Natural killer cell (primary cell): ENCODE measurements around the gene ATP1B4. TPM values are rescaled to one million over a fixed set of nuclear protein-coding genes. Genes with fewer than 3 reads are reported as not detected.

ENCODE experiments used
- ATAC-seq, 3 donors: fragments of 150-1000 bp in 2 of 3; fragments of 200-7000 bp in 1 of 3; cut with Tn5 transposase; 1 replicate in 1 of 3; 2 replicates in 2 of 3; pipeline ENCODE4 v1.10.0; 2021; ENCODE audit warnings: mild to moderate bottlenecking in 2 of 3, moderate library complexity in 2 of 3
- DNase-seq, 2 donors: peaks; one replicate each; pipeline versions ENCODE4 v3.0.0 to v3.0.0-alpha.2; 2013 to 2021; ENCODE audit warnings: mixed read lengths in 1 of 2
- H3K27ac ChIP-seq: one replicate; pipeline ENCODE4 v1.5.1; 2013; ENCODE audit warnings: mild to moderate bottlenecking, low read length
- H3K27me3 ChIP-seq: one replicate; pipeline ENCODE4 v1.6.1; 2013; ENCODE audit warnings: low read length; ENCODE audit not compliant: control insufficient read depth, insufficient read depth
- H3K36me3 ChIP-seq: one replicate; pipeline ENCODE4 v1.6.1; 2013; ENCODE audit warnings: low read length; ENCODE audit not compliant: control insufficient read depth, insufficient read depth
- H3K4me1 ChIP-seq: one replicate; pipeline ENCODE4 v1.6.1; 2013; ENCODE audit warnings: low read length; ENCODE audit not compliant: control insufficient read depth, insufficient read depth
- H3K4me3 ChIP-seq: one replicate; pipeline ENCODE4 v1.5.1; 2013; ENCODE audit warnings: low read length
- H3K9me3 ChIP-seq: one replicate; pipeline ENCODE4 v1.6.1; 2013; ENCODE audit warnings: low read length; ENCODE audit not compliant: control insufficient read depth, insufficient read depth
- H3K27ac Mint-ChIP-seq, 2 donors: one replicate each; pipeline ENCODE4 v1.8.0; 2022; ENCODE audit warnings: mild to moderate bottlenecking in 2 of 2, mixed read lengths in 2 of 2, moderate library complexity in 1 of 2
- H3K27me3 Mint-ChIP-seq, 2 donors: one replicate each; pipeline ENCODE4 v1.8.0; 2022; ENCODE audit warnings: low read depth in 2 of 2, mixed read lengths in 2 of 2
- H3K36me3 Mint-ChIP-seq: one replicate; pipeline ENCODE4 v1.8.0; 2022; ENCODE audit warnings: mixed read lengths
- H3K4me1 Mint-ChIP-seq, 2 donors: one replicate each; pipeline ENCODE4 v1.8.0; 2022; ENCODE audit warnings: mixed read lengths in 2 of 2
- H3K4me3 Mint-ChIP-seq: one replicate; pipeline ENCODE4 v1.8.0; 2022; ENCODE audit warnings: mild to moderate bottlenecking, moderate library complexity, mixed read lengths
- H3K9me3 Mint-ChIP-seq, 2 donors: one replicate each; pipeline ENCODE4 v1.8.0; 2022; ENCODE audit warnings: mixed read lengths in 2 of 2
- WGBS: methylation state at CpG from one replicate; pipeline ENCODE4 v1.1.7; 2013; ENCODE audit warnings: missing lambda C conversion rate; ENCODE audit not compliant: insufficient coverage; 5-methylcytosine and 5-hydroxymethylcytosine counted together
- intact Hi-C: fragments of 100-400 bp; cut with micrococcal nuclease; formaldehyde crosslinking; loops from one replicate; pipeline ENCODE4 v1.14.2; 2022
- total RNA-seq, 4 donors: library from RNA; stranded (reverse); fragments of 120-200 nt in 1 of 4; gene quantifications; one replicate each; pipeline versions ENCODE4 v1.2.3 to v1.2.4, GENCODE V29; 2013 to 2022
- TF ChIP-seq, protein P1 (sequence below): fragments of 200-600 bp; IDR thresholded peaks from one replicate; pipeline ENCODE4 v1.8.0; 2022; ENCODE audit warnings: antibody characterized with exemption

Gene ATP1B4
- total RNA-seq = not detected
- not detected for total RNA-seq (2013)

DNA sequence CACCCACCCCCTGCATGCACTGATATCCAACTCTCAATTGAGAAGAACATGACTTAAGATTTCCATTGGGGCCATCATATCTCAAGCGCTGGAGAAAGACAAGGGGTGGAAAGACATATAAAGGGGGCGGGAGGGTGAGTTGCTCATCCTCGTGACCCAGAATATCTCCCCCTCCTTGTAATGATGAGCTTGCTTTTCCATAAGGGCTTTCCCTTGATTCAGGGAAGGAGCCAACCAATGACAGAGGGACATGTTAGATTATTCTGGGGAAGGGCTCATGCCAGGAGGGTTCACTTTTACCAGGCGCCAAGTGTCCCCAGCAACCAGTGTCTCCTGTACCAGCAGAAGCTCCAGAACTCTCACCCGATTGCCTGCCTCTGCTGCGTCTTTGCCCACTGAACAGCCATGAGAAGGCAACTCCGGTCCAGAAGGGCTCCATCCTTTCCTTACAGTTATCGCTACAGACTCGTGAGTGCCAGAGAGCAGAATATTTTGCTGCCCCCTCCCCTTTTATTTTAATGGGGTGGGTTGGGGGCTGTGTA lies at the start of gene ATP1B4:
Gene ATP1B4, plus strand, starts transcription at position 326 of the 542 bp plus-strand sequence. Its CDS starts 80 bp downstream, at position 406.
- no peaks in the 10 kb centered on the region for H3K36me3 Mint-ChIP-seq
- intact Hi-C loops = loop anchor here (10.0 kb wide), 1 partner anchor 113 kb away; no protein-coding TSS in a partner anchor
- peaks cover 0 to 29% of the 10 kb centered on the region in 2 donors for H3K27me3 Mint-ChIP-seq
- 91% methylated on average over 7 of the region's 9 CpGs for WGBS
- Histone ChIP-seq H3K9me3 (no peaks in the 10 kb centered on the region), H3K27me3 (no peaks in the 10 kb centered on the region), H3K36me3 (no peaks in the 10 kb centered on the region), H3K27ac (no peak within 1 kb of the TSS), H3K4me1 (no peaks in the 10 kb centered on the region), H3K4me3 (no peak within 1 kb of the TSS)
- H3K4me3 Mint-ChIP-seq = no peak within 1 kb of the TSS
- no peak for DNase-seq
- no peak within 1 kb of the TSS for H3K27ac Mint-ChIP-seq
- no peaks in the 10 kb centered on the region for H3K9me3 Mint-ChIP-seq
- no peak for ATAC-seq
- TF ChIP-seq, protein P1, sequence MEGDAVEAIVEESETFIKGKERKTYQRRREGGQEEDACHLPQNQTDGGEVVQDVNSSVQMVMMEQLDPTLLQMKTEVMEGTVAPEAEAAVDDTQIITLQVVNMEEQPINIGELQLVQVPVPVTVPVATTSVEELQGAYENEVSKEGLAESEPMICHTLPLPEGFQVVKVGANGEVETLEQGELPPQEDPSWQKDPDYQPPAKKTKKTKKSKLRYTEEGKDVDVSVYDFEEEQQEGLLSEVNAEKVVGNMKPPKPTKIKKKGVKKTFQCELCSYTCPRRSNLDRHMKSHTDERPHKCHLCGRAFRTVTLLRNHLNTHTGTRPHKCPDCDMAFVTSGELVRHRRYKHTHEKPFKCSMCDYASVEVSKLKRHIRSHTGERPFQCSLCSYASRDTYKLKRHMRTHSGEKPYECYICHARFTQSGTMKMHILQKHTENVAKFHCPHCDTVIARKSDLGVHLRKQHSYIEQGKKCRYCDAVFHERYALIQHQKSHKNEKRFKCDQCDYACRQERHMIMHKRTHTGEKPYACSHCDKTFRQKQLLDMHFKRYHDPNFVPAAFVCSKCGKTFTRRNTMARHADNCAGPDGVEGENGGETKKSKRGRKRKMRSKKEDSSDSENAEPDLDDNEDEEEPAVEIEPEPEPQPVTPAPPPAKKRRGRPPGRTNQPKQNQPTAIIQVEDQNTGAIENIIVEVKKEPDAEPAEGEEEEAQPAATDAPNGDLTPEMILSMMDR = no peak
- H3K4me1 Mint-ChIP-seq = no peaks in the 10 kb centered on the region

GRCh38 chrX:120315776-120316175 lies 46.1 kb upstream of the ATP1B4 start:
- TF ChIP-seq, protein P1 = no peak
- no peak overlapping the region for H3K4me3 Mint-ChIP-seq
- intact Hi-C loops = no loop called here
- H3K9me3 Mint-ChIP-seq = no peaks in the 10 kb centered on the region
- peaks cover 6% of the 10 kb centered on the region for H3K4me1 ChIP-seq
- peaks cover 15 to 53% of the 10 kb centered on the region in 2 donors for H3K27me3 Mint-ChIP-seq
- no peak overlapping the region for H3K4me3 ChIP-seq
- ATAC-seq (no peak), DNase-seq (no peak)
- peaks cover 0 to 6% of the 10 kb centered on the region in 2 donors for H3K4me1 Mint-ChIP-seq
- no peaks in the 10 kb centered on the region for H3K36me3 ChIP-seq
- H3K27me3 ChIP-seq = peaks cover 6% of the 10 kb centered on the region
- no peak overlapping the region for H3K27ac Mint-ChIP-seq
- no peaks in the 10 kb centered on the region for H3K36me3 Mint-ChIP-seq
- H3K27ac ChIP-seq = no peak overlapping the region
- WGBS = 100% methylated on average over 2 of the region's 4 CpGs
- H3K9me3 ChIP-seq = no peaks in the 10 kb centered on the region

DNA sequence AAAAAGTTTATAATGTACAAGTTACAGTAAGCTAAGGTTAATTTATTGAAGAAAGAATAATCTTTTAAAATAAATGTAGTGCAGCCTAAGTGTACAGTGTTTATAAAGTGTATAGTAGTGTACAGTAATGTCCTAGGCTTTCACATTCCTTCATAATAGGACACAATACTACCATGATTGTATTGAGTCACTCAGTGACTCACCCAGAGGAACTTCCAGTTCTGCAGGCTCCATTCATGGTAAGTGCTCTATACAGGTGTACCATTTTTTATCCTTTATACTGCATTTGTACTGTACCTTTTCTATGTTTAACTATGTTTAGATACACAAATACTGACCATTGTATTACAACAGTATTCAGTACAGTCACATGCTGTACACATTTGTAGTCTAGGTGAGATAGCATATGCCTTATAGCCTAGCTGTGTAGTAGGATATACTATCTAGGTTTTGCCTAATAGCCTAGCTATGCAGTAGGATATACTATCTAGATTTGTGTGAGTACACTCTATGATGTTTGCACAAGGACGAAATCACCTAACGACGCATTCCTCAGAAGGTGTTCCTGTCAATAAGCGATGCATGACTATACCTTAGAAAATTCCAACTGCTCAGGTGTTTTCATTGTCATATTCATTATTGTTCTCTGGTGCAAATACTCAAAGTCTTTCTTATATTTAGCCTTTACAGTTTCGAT lies 45.2 kb upstream of the ATP1B4 start:
- intact Hi-C loops = no loop called here
- DNase-seq = no peak

More for the DNA sequence above, 45.2 kb upstream of the ATP1B4 start:
- no peaks in the 10 kb centered on the region for H3K4me1 ChIP-seq
- H3K4me3 Mint-ChIP-seq = no peak overlapping the region
- TF ChIP-seq, protein P1 = no peak
- no peak overlapping the region for H3K27ac ChIP-seq
- no peak overlapping the region for H3K27ac Mint-ChIP-seq
- H3K9me3 Mint-ChIP-seq = no peaks in the 10 kb centered on the region
- no peaks in the 10 kb centered on the region for H3K36me3 ChIP-seq
- H3K27me3 Mint-ChIP-seq = peaks cover 15 to 60% of the 10 kb centered on the region in 2 donors
- H3K9me3 ChIP-seq = no peaks in the 10 kb centered on the region
- peaks cover 2% of the 10 kb centered on the region for H3K27me3 ChIP-seq
- no peak overlapping the region for H3K4me3 ChIP-seq
- H3K36me3 Mint-ChIP-seq = no peaks in the 10 kb centered on the region
- no peak for ATAC-seq
- 96% methylated on average over 4 of the region's 5 CpGs for WGBS
- H3K4me1 Mint-ChIP-seq = peaks cover 0 to 6% of the 10 kb centered on the region in 2 donors
